Measurements from ENCODE around the gene OR10A3.

OR10A3 gene

DNA sequence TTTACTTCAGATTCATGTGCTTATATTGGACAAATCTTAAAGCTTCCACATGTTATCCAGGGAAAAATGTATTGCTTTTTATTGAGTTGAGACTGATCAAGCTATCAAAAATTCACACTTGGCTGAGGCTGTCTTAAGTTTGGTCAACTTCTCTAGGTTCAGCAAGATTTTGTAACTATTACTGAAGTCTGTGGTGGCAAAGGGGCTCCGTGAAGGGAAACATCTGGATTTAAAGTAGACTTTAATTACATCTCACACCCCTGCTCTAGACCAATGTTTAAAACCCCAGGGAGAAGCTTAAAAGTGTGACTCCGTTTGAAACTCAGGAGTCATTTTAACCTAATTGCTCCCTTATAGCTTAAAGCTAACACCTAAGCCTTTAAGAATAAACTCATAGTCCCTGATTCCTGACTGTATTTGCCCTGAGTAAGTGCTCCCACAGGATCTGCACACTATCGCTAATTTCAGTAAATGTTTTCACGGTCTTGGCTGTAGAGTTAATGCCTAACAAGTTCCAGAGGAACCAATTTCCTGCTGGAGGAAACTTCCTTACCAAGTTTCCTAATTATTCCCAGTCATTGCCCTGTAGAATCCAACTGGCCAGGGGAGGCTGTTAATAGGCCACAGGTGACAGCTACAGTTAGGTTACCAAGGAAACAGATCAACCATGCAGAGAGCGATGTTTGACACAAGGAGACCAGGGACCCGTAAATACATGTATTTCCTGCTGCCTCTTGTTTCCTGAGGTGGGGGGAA is 50.9 kb downstream of the OR10A3 start:
- DNase-seq, result no peak

- no peak for DNase-seq
These were observed 51.5 kb downstream of the OR10A3 start for GRCh38 chr11:7889985-7890384.
